MM.1S (cell line): ENCODE data around the gene NPHP3.

Source experiments
- DNase-seq: peaks from one replicate; pipeline ENCODE4 v3.0.0-alpha.2; 2015
- H2AFZ ChIP-seq: fragments of 300-600 bp; sonication (generic); 2 replicates; pipeline ENCODE4 v1.6.0; 2016; ENCODE audit warnings: antibody characterized with exemption, low read length
- H3F3A ChIP-seq: fragments of 300-600 bp; sonication (generic); 2 replicates; pipeline ENCODE4 v1.6.1; 2016; ENCODE audit warnings: mild to moderate bottlenecking, antibody characterized with exemption, low read length, moderate library complexity, mixed read lengths; ENCODE audit not compliant: insufficient read depth
- H3K27ac ChIP-seq: fragments of 300-600 bp; sonication (generic); 2 replicates; pipeline ENCODE4 v1.5.1; 2016; ENCODE audit warnings: mild to moderate bottlenecking, low read length
- H3K27me3 ChIP-seq: fragments of 300-600 bp; sonication (generic); replicated peaks from 2 replicates; pipeline ENCODE4 v1.6.0; 2016; ENCODE audit warnings: low read length; ENCODE audit not compliant: insufficient read depth
- H3K36me3 ChIP-seq: fragments of 300-600 bp; sonication (generic); replicated peaks from 2 replicates; pipeline ENCODE4 v1.6.1; 2016; ENCODE audit warnings: mild to moderate bottlenecking, low read length, mixed read lengths; ENCODE audit not compliant: insufficient read depth
- H3K4me1 ChIP-seq: fragments of 300-600 bp; sonication (generic); 2 replicates; pipeline ENCODE4 v1.6.1; 2016; ENCODE audit warnings: low read length, mixed read lengths
- H3K4me2 ChIP-seq: fragments of 300-600 bp; sonication (generic); 2 replicates; pipeline ENCODE4 v1.6.0; 2016; ENCODE audit warnings: low read depth, low read length
- H3K4me3 ChIP-seq: fragments of 300-600 bp; sonication (generic); 2 replicates; pipeline ENCODE4 v1.5.1; 2016; ENCODE audit warnings: low read length, mixed read lengths
- H3K79me2 ChIP-seq: fragments of 300-600 bp; sonication (generic); 2 replicates; pipeline ENCODE4 v1.6.1; 2016; ENCODE audit warnings: mixed run types, low read length, mixed read lengths
- H3K9ac ChIP-seq: fragments of 300-600 bp; sonication (generic); 2 replicates; pipeline ENCODE4 v1.6.1; 2016; ENCODE audit warnings: low read length, mixed read lengths
- H3K9me2 ChIP-seq: fragments of 300-600 bp; sonication (generic); replicated peaks from 2 replicates; pipeline ENCODE4 v1.6.1; 2016; ENCODE audit warnings: mild to moderate bottlenecking, low read length, mixed read lengths; ENCODE audit not compliant: insufficient read depth
- H3K9me3 ChIP-seq: fragments of 300-600 bp; sonication (generic); replicated peaks from 2 replicates; pipeline ENCODE4 v1.6.1; 2016; ENCODE audit warnings: mild to moderate bottlenecking, low read length, mixed read lengths; ENCODE audit not compliant: insufficient read depth
- H4K20me1 ChIP-seq: fragments of 300-600 bp; sonication (generic); 2 replicates; pipeline ENCODE4 v1.6.1; 2016; ENCODE audit warnings: mild to moderate bottlenecking, low read length, moderate library complexity, mixed read lengths; ENCODE audit not compliant: insufficient read depth
- EZH2 ChIP-seq: fragments of 300-600 bp; sonication (generic); optimal IDR thresholded peaks from 2 replicates; pipeline ENCODE3; 2017; ENCODE audit warnings: low read depth, mild to moderate bottlenecking, antibody characterized with exemption, low read length, mixed read lengths
- EZH2phosphoT487 ChIP-seq: fragments of 300-600 bp; sonication (generic); IDR thresholded peaks from 2 replicates; pipeline ENCODE4 v1.6.1; 2018; ENCODE audit warnings: antibody characterized with exemption, low read length
- TF ChIP-seq, protein P1 (sequence below): fragments of 300-600 bp; sonication (generic); IDR thresholded peaks from 2 replicates; pipeline ENCODE4 v1.5.1; 2016; ENCODE audit warnings: antibody characterized with exemption, low read length, mixed read lengths

The NPHP3 gene

GRCh38 chr3:132723024-132723950, 1.1 kb upstream of the NPHP3 start:
- peak overlapping the region; percentile 88 for H3K4me2 ChIP-seq
- no peaks in the 10 kb centered on the region for H4K20me1 ChIP-seq
- no peaks in the 10 kb centered on the region for H3K27me3 ChIP-seq
- no peaks in the 10 kb centered on the region for H3K9me2 ChIP-seq
- H3K9ac ChIP-seq, result peak overlapping the region; percentile 48; the same call in 1 of the 2 replicates
- no peaks in the 10 kb centered on the region for H3K36me3 ChIP-seq
- H3K79me2 ChIP-seq, result peaks cover 14% of the 10 kb centered on the region
- peaks cover 3% of the 10 kb centered on the region; the same call in 1 of the 2 replicates for H3K4me1 ChIP-seq
- no peaks in the 10 kb centered on the region for H3K9me3 ChIP-seq
- TF ChIP-seq, protein P1, sequence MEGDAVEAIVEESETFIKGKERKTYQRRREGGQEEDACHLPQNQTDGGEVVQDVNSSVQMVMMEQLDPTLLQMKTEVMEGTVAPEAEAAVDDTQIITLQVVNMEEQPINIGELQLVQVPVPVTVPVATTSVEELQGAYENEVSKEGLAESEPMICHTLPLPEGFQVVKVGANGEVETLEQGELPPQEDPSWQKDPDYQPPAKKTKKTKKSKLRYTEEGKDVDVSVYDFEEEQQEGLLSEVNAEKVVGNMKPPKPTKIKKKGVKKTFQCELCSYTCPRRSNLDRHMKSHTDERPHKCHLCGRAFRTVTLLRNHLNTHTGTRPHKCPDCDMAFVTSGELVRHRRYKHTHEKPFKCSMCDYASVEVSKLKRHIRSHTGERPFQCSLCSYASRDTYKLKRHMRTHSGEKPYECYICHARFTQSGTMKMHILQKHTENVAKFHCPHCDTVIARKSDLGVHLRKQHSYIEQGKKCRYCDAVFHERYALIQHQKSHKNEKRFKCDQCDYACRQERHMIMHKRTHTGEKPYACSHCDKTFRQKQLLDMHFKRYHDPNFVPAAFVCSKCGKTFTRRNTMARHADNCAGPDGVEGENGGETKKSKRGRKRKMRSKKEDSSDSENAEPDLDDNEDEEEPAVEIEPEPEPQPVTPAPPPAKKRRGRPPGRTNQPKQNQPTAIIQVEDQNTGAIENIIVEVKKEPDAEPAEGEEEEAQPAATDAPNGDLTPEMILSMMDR, result no peak
- TF ChIP-seq EZH2 (no peak), EZH2phosphoT487 (no peak)
- peak overlapping the region; percentile 100 for H2AFZ ChIP-seq
- peak; percentile 35 for DNase-seq
- no peaks in the 10 kb centered on the region for H3F3A ChIP-seq
- no peak overlapping the region for H3K27ac ChIP-seq
- H3K4me3 ChIP-seq, result peak overlapping the region; percentile 91

- Histone ChIP-seq H3K9me2 (no peaks in the 10 kb centered on the region), H3K36me3 (no peaks in the 10 kb centered on the region), H2AFZ (peak overlapping the region; percentile 66), H3K4me3 (peak overlapping the region; percentile 77), H4K20me1 (no peaks in the 10 kb centered on the region), H3K4me2 (peak overlapping the region; percentile 88), H3F3A (no peaks in the 10 kb centered on the region), H3K4me1 (peaks cover 3% of the 10 kb centered on the region; the same call in 1 of the 2 replicates), H3K27ac (no peak overlapping the region), H3K27me3 (no peaks in the 10 kb centered on the region), H3K9ac (peak overlapping the region; percentile 58), H3K79me2 (peaks cover 14% of the 10 kb centered on the region), H3K9me3 (no peaks in the 10 kb centered on the region)
- peak; percentile 49 for DNase-seq
- TF ChIP-seq EZH2, result no peak
- TF ChIP-seq EZH2phosphoT487, result no peak
- TF ChIP-seq, protein P1, result no peak
Measured at GRCh38 chr3:132721479-132722164, 587 bp downstream of the NPHP3 start.

DNA sequence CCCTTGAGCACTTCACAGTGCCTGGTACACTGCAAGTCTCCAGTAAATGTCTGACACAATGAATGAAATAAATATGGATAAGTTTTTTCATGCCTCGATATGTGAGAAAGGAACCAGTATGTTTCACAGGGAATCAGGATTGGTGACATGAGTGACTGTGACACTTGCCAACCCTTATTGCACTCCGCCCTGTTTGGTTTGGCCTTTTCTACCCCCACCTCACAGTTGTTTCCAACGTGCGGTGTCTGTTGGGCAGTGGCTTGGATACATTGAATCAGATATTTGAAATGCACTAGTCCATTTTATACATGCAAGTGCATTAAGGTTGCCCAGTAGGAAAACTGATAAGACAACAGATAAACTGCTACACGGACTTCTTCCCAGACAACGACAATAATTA, 2.0 kb downstream of the NPHP3 start:
- H2AFZ ChIP-seq, result no peak overlapping the region
- no peak for DNase-seq

More for the DNA sequence above, 2.0 kb downstream of the NPHP3 start:
- no peak overlapping the region for H3K4me3 ChIP-seq
- H3K27me3 ChIP-seq, result no peaks in the 10 kb centered on the region
- no peaks in the 10 kb centered on the region for H3K36me3 ChIP-seq
- no peaks in the 10 kb centered on the region for H3K9me2 ChIP-seq
- no peak for TF ChIP-seq EZH2
- TF ChIP-seq, protein P1, result no peak
- TF ChIP-seq EZH2phosphoT487, result no peak
- no peak overlapping the region for H3K9ac ChIP-seq
- H3K79me2 ChIP-seq, result peaks cover 14% of the 10 kb centered on the region
- peaks cover 3% of the 10 kb centered on the region; the same call in 1 of the 2 replicates for H3K4me1 ChIP-seq
- no peaks in the 10 kb centered on the region for H3F3A ChIP-seq
- H4K20me1 ChIP-seq, result no peaks in the 10 kb centered on the region
- H3K27ac ChIP-seq, result no peak overlapping the region
- no peaks in the 10 kb centered on the region for H3K9me3 ChIP-seq
- no peak overlapping the region for H3K4me2 ChIP-seq
